Fibroblast of mammary gland (primary cell): Measurements from ENCODE around the gene MAPK8.

Experiments used
- DNase-seq: peaks from one replicate; pipeline ENCODE4 v3.0.0-alpha.2; 2010; ENCODE audit warnings: low read depth
- H3K4me3 ChIP-seq: 2 replicates; pipeline ENCODE4 v1.5.1; 2011; ENCODE audit warnings: low read depth, mild to moderate bottlenecking, low read length, moderate library complexity; ENCODE audit not compliant: control insufficient read depth
- TF ChIP-seq, protein P1 (sequence below): conservative IDR thresholded peaks from 2 replicates; pipeline ENCODE4 v1.5.1; 2011; ENCODE audit warnings: low read depth, low read length, inconsistent platforms; ENCODE audit not compliant: control insufficient read depth, insufficient read depth

MAPK8 gene

DNA sequence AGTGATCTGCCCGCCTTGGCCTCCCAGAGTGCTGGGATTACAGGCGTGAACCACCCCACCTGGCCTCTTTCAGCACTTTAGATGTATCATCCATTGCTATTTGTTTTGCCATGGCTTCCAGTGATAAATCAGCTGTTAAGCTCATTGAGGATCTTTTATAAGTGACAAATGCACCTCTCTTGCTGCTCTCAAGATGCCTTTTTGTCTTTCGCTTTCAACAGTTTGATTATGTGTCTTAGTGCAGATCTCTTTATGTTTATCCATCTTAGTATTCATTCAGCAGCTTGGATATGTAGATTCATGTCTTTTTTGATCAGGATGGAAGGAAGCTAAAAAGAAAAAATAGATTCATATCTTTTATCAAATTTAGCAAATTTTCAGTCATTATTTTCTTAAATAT is 105.6 kb downstream of the MAPK8 start:
- TF ChIP-seq, protein P1, sequence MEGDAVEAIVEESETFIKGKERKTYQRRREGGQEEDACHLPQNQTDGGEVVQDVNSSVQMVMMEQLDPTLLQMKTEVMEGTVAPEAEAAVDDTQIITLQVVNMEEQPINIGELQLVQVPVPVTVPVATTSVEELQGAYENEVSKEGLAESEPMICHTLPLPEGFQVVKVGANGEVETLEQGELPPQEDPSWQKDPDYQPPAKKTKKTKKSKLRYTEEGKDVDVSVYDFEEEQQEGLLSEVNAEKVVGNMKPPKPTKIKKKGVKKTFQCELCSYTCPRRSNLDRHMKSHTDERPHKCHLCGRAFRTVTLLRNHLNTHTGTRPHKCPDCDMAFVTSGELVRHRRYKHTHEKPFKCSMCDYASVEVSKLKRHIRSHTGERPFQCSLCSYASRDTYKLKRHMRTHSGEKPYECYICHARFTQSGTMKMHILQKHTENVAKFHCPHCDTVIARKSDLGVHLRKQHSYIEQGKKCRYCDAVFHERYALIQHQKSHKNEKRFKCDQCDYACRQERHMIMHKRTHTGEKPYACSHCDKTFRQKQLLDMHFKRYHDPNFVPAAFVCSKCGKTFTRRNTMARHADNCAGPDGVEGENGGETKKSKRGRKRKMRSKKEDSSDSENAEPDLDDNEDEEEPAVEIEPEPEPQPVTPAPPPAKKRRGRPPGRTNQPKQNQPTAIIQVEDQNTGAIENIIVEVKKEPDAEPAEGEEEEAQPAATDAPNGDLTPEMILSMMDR: no peak
- DNase-seq: no peak
- no peak overlapping the region for H3K4me3 ChIP-seq

DNA sequence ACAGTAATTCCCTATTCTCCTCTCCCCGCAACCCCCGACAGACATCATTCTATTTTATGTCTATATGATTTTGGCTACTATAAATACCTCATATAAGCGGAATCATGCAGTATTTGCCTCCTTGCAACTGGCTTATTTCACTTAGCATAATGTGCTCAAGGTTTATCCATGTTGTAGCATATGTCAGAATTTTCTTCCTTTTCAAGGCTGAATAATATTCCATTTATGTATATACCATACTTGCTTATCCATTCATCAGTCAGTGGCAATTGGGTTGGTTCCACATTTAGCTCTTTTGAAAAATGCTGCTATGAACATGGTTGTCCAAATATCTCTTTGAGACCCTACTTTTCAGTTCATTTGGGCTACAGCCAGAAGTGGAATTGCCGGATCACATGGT is 106.5 kb downstream of the MAPK8 start:
- no peak overlapping the region for H3K4me3 ChIP-seq
- TF ChIP-seq, protein P1: no peak
- DNase-seq: no peak

DNA sequence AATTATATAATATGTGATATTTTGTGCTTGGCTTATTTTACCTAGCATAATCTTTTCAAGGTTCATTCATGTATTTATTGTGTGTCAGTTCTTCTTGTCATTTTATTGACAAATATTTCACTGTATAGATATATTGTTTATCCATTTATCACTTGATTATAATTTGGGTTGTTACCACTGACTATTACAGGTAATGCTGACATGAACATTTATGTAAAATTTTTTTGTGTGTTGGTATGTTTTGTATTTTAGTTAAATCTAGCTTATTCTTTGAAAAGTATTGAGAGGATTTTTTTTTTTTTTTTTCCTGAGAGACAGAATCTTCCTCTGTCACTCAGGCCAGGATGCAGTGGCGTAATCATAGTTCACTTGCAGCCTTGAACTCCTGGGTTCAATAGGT is 107.7 kb downstream of the MAPK8 start:
- TF ChIP-seq, protein P1: no peak
- H3K4me3 ChIP-seq: no peak overlapping the region

DNA sequence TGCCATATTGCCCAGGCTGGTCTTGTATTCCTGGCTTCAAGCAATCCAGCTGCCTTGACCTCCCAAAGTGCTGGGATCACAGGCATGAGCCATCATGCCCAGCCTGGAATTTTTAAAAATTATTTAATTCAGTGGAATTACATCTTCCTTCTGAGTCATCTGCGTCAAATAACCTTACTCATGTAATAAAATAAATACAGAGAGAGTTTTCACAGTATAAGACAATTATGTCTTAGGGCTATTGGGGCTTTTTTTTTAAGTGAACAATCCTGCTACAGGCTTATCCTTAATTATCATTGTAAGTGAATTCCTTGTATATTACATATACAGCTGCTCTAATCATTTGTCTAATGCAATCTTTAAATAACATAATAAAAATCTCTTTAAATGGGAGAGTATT is 108.3 kb downstream of the MAPK8 start:
- no peak overlapping the region for H3K4me3 ChIP-seq
- TF ChIP-seq, protein P1: no peak
- DNase-seq: peak; percentile 42

More for the DNA sequence above, 107.7 kb downstream of the MAPK8 start:
- DNase-seq: no peak

DNA sequence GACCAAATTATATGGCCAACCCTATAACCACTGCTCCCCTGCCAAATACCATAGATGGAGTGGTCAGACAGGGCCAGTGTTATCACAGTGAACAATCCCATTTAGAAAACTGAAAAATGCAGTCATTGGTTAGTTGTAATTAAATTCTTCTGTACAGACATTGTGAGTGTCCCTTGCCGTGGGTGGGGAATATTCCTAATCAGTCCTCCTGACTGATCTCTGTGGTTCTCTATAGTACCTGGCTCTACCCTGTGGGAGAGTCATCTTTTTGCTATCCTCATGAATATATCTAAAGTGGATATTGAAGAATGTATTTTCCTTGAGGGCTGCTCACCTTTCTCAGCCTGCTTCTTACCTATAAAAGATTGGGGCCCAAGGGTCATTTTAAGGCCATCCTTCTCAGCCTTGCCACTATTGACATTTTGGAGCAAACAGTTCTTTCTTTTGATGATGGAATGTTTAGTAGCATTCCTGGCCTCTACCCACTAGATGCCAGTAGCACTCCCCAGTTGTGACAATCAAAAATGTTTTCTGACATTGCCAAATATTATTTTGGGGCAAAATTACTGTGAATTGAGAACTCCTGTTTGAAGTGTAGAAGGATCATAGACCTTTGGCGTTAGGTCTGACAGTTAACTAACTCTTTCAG is 110.2 kb downstream of the MAPK8 start:
- DNase-seq: no peak
- TF ChIP-seq, protein P1: no peak
- H3K4me3 ChIP-seq: no peak overlapping the region

DNA sequence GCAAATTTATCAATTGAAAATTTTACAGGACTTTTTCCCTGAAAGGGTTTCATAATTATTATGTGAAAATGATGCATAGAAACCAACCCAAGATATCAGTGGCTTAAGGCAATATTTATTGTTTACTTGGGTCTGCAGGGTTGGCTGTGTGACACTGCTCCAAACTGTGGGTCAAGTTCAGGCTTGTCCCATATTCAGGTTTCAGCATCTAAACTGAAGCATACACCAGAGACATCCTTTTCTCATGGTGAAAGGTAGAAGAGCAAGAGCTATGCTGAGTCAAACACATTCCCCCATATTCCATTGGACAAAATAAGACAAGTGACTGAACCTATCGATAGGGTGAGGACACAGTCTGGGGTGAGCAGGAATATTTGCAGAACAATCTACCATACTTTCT is 110.9 kb downstream of the MAPK8 start:
- DNase-seq: no peak
- no peak overlapping the region for H3K4me3 ChIP-seq
- TF ChIP-seq, protein P1: no peak
